K562 (cell line): ENCODE data around the gene DLGAP1. TPM values are rescaled to one million over a fixed set of nuclear protein-coding genes. Genes with fewer than 3 reads are reported as not detected.

Experiments used
- ASH1L ChIP-seq: fragments of 450-650 bp; IDR thresholded peaks from 2 replicates; pipeline ENCODE4 v1.6.1; 2018; ENCODE audit warnings: borderline replicate concordance, mild to moderate bottlenecking, low read depth; ENCODE audit not compliant: partially characterized antibody
- BRD9 ChIP-seq: fragments of 450-650 bp; IDR thresholded peaks from 2 replicates; pipeline ENCODE4 v1.6.1; 2018; ENCODE audit warnings: low read depth; ENCODE audit not compliant: partially characterized antibody
- CBFA2T2 ChIP-seq: fragments of 450-650 bp; conservative IDR thresholded peaks from 2 replicates; pipeline ENCODE4 v1.6.1; 2017; ENCODE audit warnings: mild to moderate bottlenecking
- RFX1 ChIP-seq: fragments of 450-650 bp; IDR thresholded peaks from 2 replicates; pipeline ENCODE4 v1.6.1; 2016; ENCODE audit warnings: mild to moderate bottlenecking, moderate library complexity
- SIN3B ChIP-seq: fragments of 450-650 bp; IDR thresholded peaks from 2 replicates; pipeline ENCODE4 v1.6.1; 2017; ENCODE audit warnings: low read depth, mild to moderate bottlenecking, moderate library complexity
- STAG1 ChIP-seq: sonication (generic); formaldehyde crosslinking; IDR thresholded peaks from 2 replicates; pipeline ENCODE4 v1.5.0; 2020; ENCODE audit warnings: missing genetic modification reagents, borderline replicate concordance
- THRB ChIP-seq: fragments of 450-650 bp; formaldehyde crosslinking; conservative IDR thresholded peaks from 2 replicates; pipeline ENCODE4 v1.4.0; 2022; ENCODE audit warnings: mild to moderate bottlenecking, missing genetic modification characterization
- ZBTB8A ChIP-seq: fragments of 450-650 bp; IDR thresholded peaks from 2 replicates; pipeline ENCODE4 v1.6.1; 2018; ENCODE audit warnings: mild to moderate bottlenecking, moderate library complexity; ENCODE audit not compliant: partially characterized antibody
- ZFPM2 ChIP-seq: fragments of 250-450 bp; sonication (Bioruptor Pico); IDR thresholded peaks from 2 replicates; pipeline ENCODE4 v1.5.1; 2022; ENCODE audit warnings: mild to moderate bottlenecking
- ZNF518B ChIP-seq: fragments of 250-450 bp; sonication (Bioruptor Pico); IDR thresholded peaks from 2 replicates; pipeline ENCODE4 v1.5.0; 2021; ENCODE audit warnings: mild to moderate bottlenecking, moderate library complexity
- ZNF589 ChIP-seq: fragments of 200-800 bp; sonication (Bioruptor generic); IDR thresholded peaks from 2 replicates; pipeline ENCODE4 v1.6.1; 2016; ENCODE audit warnings: low read depth, missing genetic modification characterization, missing compliant biosample characterization
- polyA plus RNA-seq, 8 experiments: library from polyadenylated mRNA; depleted of rRNA in 4 of 8; stranded (reverse) in 5 of 8; unstranded in 3 of 8; fragments of >200 nt; fragmentation: Nextera tagmentation in 2 of 8; fragmentation: Illumina TruSeq in 1 of 8; extraction: Ambion mirVana in 2 of 8; extraction: Trizol in 1 of 8; gene quantifications; 2 replicates each; pipeline versions ENCODE4 v1.2.1 to v1.2.3, GENCODE V29; 2011 to 2014; ENCODE audit warnings: inconsistent platforms in 1 of 8, missing spikeins in 1 of 8
- total RNA-seq, 7 experiments: library from RNA; depleted of rRNA in 6 of 7; stranded (reverse); fragments of >200 nt in 6 of 7; fragmentation: Illumina TruSeq in 2 of 7; extraction: Trizol in 2 of 7; gene quantifications; 2 replicates each; pipeline versions ENCODE4 v1.2.1 to v1.2.3, GENCODE V29; 2011 to 2021; ENCODE audit warnings: low replicate concordance in 1 of 7
- TF ChIP-seq, protein P1 (sequence below), 2 experiments: fragments of 200-800 bp in 1 of 2; sonication (Bioruptor generic) in 1 of 2; sonication (generic) in 1 of 2; formaldehyde crosslinking in 1 of 2; IDR thresholded peaks in 1 of 2; conservative IDR thresholded peaks in 1 of 2; 2 replicates each; pipeline versions ENCODE4 v1.5.0 to v1.6.1; 2016 to 2020; ENCODE audit warnings: missing compliant biosample characterization in 1 of 2, missing genetic modification characterization in 1 of 2, missing genetic modification reagents in 1 of 2
- TF ChIP-seq, protein P2 (sequence below), 2 experiments: fragments of 150-350 bp in 1 of 2; IDR thresholded peaks; 2 replicates each; pipeline ENCODE4 v1.6.1; 2012 to 2016; ENCODE audit warnings: low read depth in 2 of 2, low read length in 2 of 2, mild to moderate bottlenecking in 1 of 2, moderate library complexity in 1 of 2

The DLGAP1 gene
- total and polyA plus RNA-seq, 9 of the 15 experiments (the other 6 are each of a cell fraction or from before 2014, with no cell fraction given): 0.04 to 0.22 (median 0.08) TPM

GRCh38 chr18:3585656-3586509 lies 869.2 kb downstream of the DLGAP1 start (continued):
- TF ChIP-seq, protein P1, sequence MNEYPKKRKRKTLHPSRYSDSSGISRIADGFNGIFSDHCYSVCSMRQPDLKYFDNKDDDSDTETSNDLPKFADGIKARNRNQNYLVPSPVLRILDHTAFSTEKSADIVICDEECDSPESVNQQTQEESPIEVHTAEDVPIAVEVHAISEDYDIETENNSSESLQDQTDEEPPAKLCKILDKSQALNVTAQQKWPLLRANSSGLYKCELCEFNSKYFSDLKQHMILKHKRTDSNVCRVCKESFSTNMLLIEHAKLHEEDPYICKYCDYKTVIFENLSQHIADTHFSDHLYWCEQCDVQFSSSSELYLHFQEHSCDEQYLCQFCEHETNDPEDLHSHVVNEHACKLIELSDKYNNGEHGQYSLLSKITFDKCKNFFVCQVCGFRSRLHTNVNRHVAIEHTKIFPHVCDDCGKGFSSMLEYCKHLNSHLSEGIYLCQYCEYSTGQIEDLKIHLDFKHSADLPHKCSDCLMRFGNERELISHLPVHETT (CRISPR knock-in tag; conservative IDR thresholded peaks at IDR 0.05 in 1 of 2, IDR thresholded peaks at IDR 0.05 in 1 of 2): peak in 1 of 2 experiments; percentile 38; a peak in 1 of 4 replicates
- no peak for TF ChIP-seq ASH1L
- no peak for TF ChIP-seq STAG1 (CRISPR knock-in tag)
- no peak; the same call in 1 of the 2 replicates for TF ChIP-seq ZNF589 (CRISPR knock-in tag)
- TF ChIP-seq BRD9: peak; percentile 81
- no peak for TF ChIP-seq THRB (CRISPR knock-in tag)
- TF ChIP-seq RFX1: no peak
- no peak for TF ChIP-seq ZBTB8A
- no peak for TF ChIP-seq SIN3B
- TF ChIP-seq ZNF518B: no peak
- TF ChIP-seq CBFA2T2: peak; percentile 73
- TF ChIP-seq, protein P2, sequence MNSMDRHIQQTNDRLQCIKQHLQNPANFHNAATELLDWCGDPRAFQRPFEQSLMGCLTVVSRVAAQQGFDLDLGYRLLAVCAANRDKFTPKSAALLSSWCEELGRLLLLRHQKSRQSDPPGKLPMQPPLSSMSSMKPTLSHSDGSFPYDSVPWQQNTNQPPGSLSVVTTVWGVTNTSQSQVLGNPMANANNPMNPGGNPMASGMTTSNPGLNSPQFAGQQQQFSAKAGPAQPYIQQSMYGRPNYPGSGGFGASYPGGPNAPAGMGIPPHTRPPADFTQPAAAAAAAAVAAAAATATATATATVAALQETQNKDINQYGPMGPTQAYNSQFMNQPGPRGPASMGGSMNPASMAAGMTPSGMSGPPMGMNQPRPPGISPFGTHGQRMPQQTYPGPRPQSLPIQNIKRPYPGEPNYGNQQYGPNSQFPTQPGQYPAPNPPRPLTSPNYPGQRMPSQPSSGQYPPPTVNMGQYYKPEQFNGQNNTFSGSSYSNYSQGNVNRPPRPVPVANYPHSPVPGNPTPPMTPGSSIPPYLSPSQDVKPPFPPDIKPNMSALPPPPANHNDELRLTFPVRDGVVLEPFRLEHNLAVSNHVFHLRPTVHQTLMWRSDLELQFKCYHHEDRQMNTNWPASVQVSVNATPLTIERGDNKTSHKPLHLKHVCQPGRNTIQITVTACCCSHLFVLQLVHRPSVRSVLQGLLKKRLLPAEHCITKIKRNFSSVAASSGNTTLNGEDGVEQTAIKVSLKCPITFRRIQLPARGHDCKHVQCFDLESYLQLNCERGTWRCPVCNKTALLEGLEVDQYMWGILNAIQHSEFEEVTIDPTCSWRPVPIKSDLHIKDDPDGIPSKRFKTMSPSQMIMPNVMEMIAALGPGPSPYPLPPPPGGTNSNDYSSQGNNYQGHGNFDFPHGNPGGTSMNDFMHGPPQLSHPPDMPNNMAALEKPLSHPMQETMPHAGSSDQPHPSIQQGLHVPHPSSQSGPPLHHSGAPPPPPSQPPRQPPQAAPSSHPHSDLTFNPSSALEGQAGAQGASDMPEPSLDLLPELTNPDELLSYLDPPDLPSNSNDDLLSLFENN (IDR thresholded peaks at IDR 0.05; ENCODE audit: low read depth in 2 of 2, low read length in 2 of 2): no peak
- TF ChIP-seq ZFPM2 (CRISPR knock-in tag): no peak
